DOHH2 (cell line): ENCODE data around the gene QSOX2.

Source experiments
- H3F3A ChIP-seq: fragments of 200-600 bp; sonication (generic), shearing (Covaris generic); 2 replicates; pipeline ENCODE4 v1.6.0; 2016; ENCODE audit warnings: antibody characterized with exemption, mild to moderate bottlenecking; ENCODE audit not compliant: control insufficient read depth, insufficient read depth
- H3K27ac ChIP-seq: fragments of 200-600 bp; sonication (generic); 2 replicates; pipeline ENCODE4 v1.5.1; 2014; ENCODE audit warnings: low read depth, mild to moderate bottlenecking, low read length, moderate library complexity
- H3K27me3 ChIP-seq: fragments of 200-600 bp; sonication (generic); 2 replicates; pipeline ENCODE4 v1.6.1; 2014; ENCODE audit warnings: mild to moderate bottlenecking, low read length, mixed read lengths; ENCODE audit not compliant: control insufficient read depth
- H3K36me3 ChIP-seq: fragments of 200-600 bp; sonication (generic); 2 replicates; pipeline ENCODE4 v1.6.1; 2014; ENCODE audit warnings: mild to moderate bottlenecking, low read length, moderate library complexity, mixed read lengths; ENCODE audit not compliant: control insufficient read depth
- H3K4me1 ChIP-seq: fragments of 200-600 bp; sonication (generic); 2 replicates; pipeline ENCODE4 v1.6.1; 2014; ENCODE audit warnings: mild to moderate bottlenecking, low read length, mixed read lengths; ENCODE audit not compliant: control insufficient read depth
- H3K4me2 ChIP-seq: fragments of 200-600 bp; sonication (generic); 2 replicates; pipeline ENCODE4 v1.6.0; 2014; ENCODE audit warnings: mild to moderate bottlenecking, low read length, moderate library complexity
- H3K4me3 ChIP-seq: fragments of 200-600 bp; sonication (generic); 2 replicates; pipeline ENCODE4 v1.5.1; 2014; ENCODE audit warnings: mild to moderate bottlenecking, low read length, mixed read lengths
- H3K79me2 ChIP-seq: fragments of 200-600 bp; sonication (generic); 2 replicates; pipeline ENCODE4 v1.6.1; 2014; ENCODE audit warnings: mild to moderate bottlenecking, low read length, mixed read lengths; ENCODE audit not compliant: control insufficient read depth
- H3K9me2 ChIP-seq: fragments of 200-600 bp; sonication (generic); replicated peaks from 2 replicates; pipeline ENCODE4 v1.6.1; 2014; ENCODE audit warnings: mild to moderate bottlenecking, low read length, mixed read lengths; ENCODE audit not compliant: control insufficient read depth
- H3K9me3 ChIP-seq: fragments of 200-600 bp; sonication (generic); 2 replicates; pipeline ENCODE4 v1.6.1; 2014; ENCODE audit warnings: antibody characterized with exemption, low read length, mixed read lengths; ENCODE audit not compliant: control insufficient read depth, insufficient read depth
- H4K20me1 ChIP-seq: fragments of 200-600 bp; sonication (generic); 2 replicates; pipeline ENCODE4 v1.6.0; 2014; ENCODE audit warnings: low read depth, mild to moderate bottlenecking, antibody characterized with exemption, low read length, moderate library complexity; ENCODE audit not compliant: control insufficient read depth, insufficient read depth
- CTCF ChIP-seq: fragments of 200-600 bp; sonication (generic); IDR thresholded peaks from one replicate; pipeline ENCODE4 v1.5.1; 2014; ENCODE audit warnings: antibody characterized with exemption, mild to moderate bottlenecking, low read depth, low read length; ENCODE audit not compliant: poor library complexity, severe bottlenecking
- EZH2phosphoT487 ChIP-seq: fragments of 200-600 bp; sonication (generic); IDR thresholded peaks from 2 replicates; pipeline ENCODE4 v1.6.1; 2017; ENCODE audit warnings: borderline replicate concordance, mild to moderate bottlenecking, antibody characterized with exemption, low read length, moderate library complexity, mixed read lengths

Gene QSOX2

GRCh38 chr9:136240941-136241340 lies 4.7 kb downstream of the QSOX2 start:
- peaks cover 5% of the 10 kb centered on the region for H4K20me1 ChIP-seq
- H3K4me2 ChIP-seq, result peak overlapping the region; percentile 100
- peak overlapping the region; percentile 99 for H3K27ac ChIP-seq
- TF ChIP-seq CTCF (no peak), EZH2phosphoT487 (no peak)
- H3F3A ChIP-seq, result peaks cover 42% of the 10 kb centered on the region
- H3K4me1 ChIP-seq, result peaks cover 72% of the 10 kb centered on the region
- H3K36me3 ChIP-seq, result peaks cover 83% of the 10 kb centered on the region
- H3K9me2 ChIP-seq, result no peaks in the 10 kb centered on the region
- peak overlapping the region; percentile 97 for H3K4me3 ChIP-seq
- H3K27me3 ChIP-seq, result no peaks in the 10 kb centered on the region
- H3K9me3 ChIP-seq, result no peaks in the 10 kb centered on the region
- peaks cover 93% of the 10 kb centered on the region for H3K79me2 ChIP-seq

GRCh38 chr9:136239983-136240330 lies 5.7 kb downstream of the QSOX2 start:
- Histone ChIP-seq H3K27ac (peak overlapping the region; percentile 99), H3K9me3 (no peaks in the 10 kb centered on the region), H3K9me2 (no peaks in the 10 kb centered on the region), H3K4me1 (peaks cover 77% of the 10 kb centered on the region), H3K4me3 (peak overlapping the region; percentile 97), H4K20me1 (peaks cover 11% of the 10 kb centered on the region), H3K4me2 (peak overlapping the region; percentile 100), H3K79me2 (peaks cover 98% of the 10 kb centered on the region), H3F3A (peaks cover 40% of the 10 kb centered on the region), H3K27me3 (no peaks in the 10 kb centered on the region), H3K36me3 (peaks cover 91% of the 10 kb centered on the region)
- TF ChIP-seq CTCF (no peak), EZH2phosphoT487 (no peak)

DNA sequence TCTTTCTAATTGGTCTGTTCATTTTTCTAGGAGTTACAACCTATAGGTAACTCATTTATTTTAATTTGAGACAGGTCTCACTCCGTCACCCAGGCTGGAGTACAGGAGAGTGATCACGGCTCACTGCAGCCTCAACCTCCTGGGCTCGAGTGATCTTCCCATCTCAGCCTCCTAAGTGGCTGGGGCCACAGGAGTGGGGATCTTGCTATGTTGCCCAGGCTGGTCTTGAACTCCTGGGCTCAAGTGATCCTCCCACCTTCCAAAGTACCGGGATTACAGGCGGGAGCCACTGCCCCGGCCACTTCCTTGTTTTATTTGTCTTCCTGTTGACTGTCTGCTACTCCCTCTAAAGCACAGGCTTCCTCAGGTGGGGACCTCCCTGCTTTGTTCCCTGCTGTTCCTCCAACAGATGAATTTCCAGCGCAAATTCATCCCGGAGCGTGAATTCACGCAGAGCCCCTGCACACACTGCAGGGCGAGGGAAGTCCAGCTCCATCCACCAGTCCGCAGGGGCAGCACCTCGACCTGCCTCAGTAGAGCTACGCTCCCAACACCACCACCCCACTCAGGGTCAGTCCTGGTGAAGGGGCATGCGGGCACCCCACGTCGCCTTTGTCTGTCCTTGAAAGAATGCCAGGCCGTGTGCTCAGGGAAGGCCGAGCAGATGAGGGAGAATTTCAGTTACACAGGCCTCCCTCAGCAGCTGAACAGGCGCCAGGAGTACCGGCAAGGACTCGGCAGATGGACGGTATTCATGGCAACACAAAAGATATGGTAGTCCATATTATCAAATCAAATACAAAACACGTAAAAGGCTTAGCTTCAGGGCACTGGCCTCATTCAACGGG lies 6.3 kb downstream of the QSOX2 start:
- TF ChIP-seq EZH2phosphoT487, result no peak
- no peak for TF ChIP-seq CTCF
- H3K79me2 ChIP-seq, result peaks cover 98% of the 10 kb centered on the region
- peak overlapping the region; percentile 100 for H3K4me2 ChIP-seq

More for the DNA sequence above, 6.3 kb downstream of the QSOX2 start:
- Histone ChIP-seq H3K9me3 (no peaks in the 10 kb centered on the region), H3F3A (peaks cover 36% of the 10 kb centered on the region), H3K36me3 (peaks cover 93% of the 10 kb centered on the region), H3K4me3 (peak overlapping the region; percentile 97), H3K27ac (peak overlapping the region; percentile 99), H3K27me3 (no peaks in the 10 kb centered on the region), H4K20me1 (peaks cover 13% of the 10 kb centered on the region), H3K9me2 (no peaks in the 10 kb centered on the region), H3K4me1 (peaks cover 79% of the 10 kb centered on the region)
